GM12873 (cell line): ENCODE data around the gene FILIP1L.

Experiments
- TF ChIP-seq, protein P1 (sequence below): IDR thresholded peaks from 2 replicates; pipeline ENCODE4 v1.5.1; 2012; ENCODE audit warnings: low read depth, mild to moderate bottlenecking, moderate library complexity, low read length, control low read depth; ENCODE audit not compliant: insufficient read depth; ENCODE audit errors: missing control alignments

Gene FILIP1L

DNA sequence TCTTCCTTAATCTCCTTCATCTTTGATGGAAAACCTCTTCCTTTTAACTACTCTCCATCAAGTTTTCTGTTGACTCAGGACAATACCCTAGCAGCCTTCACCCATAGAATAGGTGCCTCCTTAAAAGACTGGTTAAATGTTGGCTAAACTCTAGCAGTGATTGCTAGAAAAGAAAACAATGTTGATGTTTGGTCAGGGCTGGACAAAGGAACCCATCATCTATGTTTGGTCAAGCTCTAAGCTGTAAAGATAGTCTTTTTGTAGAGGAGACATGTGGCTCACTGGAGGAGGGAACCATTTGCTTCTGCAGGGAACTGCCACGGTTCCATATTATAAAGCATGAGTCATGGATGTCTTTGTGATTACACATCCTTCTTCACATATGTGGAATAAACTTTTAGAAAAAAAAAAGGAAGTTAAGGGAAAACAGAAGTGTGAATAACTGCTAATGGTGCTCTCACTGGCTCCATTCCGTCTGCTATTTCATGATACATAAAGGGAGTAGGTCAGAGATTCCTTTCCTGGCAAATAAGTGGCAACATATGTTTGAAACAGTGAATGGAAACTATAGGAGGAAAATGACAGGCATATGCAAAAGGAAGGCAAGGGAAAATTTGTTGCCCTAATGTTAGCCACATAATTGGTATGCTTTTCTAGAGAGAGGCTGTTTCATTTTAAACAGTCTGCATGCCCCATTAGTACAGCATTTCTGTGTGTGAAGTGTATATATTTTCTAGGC, 218.4 kb downstream of the FILIP1L start:
- TF ChIP-seq, protein P1, sequence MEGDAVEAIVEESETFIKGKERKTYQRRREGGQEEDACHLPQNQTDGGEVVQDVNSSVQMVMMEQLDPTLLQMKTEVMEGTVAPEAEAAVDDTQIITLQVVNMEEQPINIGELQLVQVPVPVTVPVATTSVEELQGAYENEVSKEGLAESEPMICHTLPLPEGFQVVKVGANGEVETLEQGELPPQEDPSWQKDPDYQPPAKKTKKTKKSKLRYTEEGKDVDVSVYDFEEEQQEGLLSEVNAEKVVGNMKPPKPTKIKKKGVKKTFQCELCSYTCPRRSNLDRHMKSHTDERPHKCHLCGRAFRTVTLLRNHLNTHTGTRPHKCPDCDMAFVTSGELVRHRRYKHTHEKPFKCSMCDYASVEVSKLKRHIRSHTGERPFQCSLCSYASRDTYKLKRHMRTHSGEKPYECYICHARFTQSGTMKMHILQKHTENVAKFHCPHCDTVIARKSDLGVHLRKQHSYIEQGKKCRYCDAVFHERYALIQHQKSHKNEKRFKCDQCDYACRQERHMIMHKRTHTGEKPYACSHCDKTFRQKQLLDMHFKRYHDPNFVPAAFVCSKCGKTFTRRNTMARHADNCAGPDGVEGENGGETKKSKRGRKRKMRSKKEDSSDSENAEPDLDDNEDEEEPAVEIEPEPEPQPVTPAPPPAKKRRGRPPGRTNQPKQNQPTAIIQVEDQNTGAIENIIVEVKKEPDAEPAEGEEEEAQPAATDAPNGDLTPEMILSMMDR: no peak

DNA sequence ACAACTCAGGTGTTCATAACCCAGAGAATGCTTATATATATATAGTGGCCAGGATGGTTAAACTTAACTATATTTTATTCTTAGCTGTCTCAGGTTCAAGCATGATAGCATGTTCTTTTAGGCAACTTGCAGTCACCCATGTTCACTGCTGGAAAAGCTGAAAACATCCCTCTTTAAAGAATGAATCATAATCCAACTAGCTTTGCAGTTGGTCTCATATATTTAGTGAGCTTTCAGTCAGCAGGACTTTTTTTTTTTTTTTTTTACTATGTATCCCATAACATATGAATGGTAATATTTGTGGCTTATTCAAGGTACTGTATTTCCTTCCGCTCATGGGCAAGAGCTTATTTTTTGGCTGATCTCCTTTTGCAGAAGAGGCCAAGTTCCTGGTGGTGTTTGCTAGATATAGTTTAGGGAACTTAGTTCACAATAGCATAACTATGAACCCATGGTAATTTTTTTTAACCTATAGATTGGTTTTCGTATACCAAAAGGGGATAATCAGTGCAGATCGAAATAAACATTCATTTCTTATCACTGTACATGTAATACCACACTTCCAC, 219.1 kb downstream of the FILIP1L start:
- TF ChIP-seq, protein P1: no peak

- TF ChIP-seq, protein P1: peak; percentile 15
These were observed 222.0 kb downstream of the FILIP1L start for GRCh38 chr3:99892332-99892731.

- TF ChIP-seq, protein P1: no peak
These were observed 222.6 kb downstream of the FILIP1L start for GRCh38 chr3:99891610-99892285.

DNA sequence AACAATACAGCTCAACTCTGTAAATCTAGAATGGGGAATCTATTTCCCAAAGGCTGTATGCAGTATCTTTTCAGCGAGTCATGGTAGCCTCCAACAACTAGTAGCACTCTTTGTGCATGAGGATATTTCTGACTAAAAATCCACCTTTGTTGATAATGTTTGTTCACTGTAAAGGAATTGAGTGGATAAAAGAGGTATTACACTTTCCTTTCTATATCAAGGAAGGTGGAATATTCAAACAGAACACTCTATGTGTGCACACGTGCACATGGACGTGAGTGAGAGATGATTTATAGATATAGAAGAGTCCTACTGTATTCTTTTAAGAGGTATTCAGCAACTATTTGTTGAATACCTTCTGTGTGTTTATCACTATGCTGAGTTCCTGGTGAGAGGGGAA, 228.4 kb downstream of the FILIP1L start:
- TF ChIP-seq, protein P1: no peak

DNA sequence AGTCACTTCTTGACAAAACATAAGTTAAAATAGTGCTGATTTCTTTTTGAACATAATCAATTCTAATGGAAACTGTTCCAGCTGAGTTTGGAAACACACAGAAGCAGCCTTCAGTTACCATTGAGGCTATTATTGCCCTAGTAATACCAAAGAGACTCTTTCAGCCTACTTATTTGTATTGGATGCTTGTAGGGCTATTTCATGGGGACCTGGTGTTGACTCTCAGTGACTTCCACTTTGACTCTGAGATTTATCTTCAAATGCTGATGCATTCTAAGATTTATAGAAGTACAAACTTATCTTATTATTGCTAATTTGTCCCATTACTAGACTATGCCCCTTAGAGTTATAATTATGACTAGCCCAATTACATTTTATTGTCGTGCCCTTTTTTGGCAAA, 229.2 kb downstream of the FILIP1L start:
- TF ChIP-seq, protein P1: no peak

DNA sequence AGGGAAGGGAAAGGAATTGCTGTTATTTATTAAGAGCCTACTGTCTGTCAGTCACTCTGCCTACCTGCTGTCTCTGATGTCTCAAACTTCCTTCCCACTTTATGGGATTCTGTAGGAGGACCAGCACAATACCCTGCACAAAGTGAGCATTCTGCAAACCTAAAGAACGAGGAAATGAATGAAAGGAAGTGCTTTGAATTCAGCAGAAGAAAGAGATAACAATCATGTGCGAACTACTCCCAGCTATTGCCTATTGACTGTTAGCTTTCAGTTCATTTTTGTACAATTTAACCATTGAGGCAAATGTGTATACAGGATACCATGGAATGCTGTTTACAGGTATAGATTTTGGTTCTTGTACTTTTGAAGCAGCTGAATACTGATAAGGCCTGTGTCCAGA, 229.8 kb downstream of the FILIP1L start:
- TF ChIP-seq, protein P1: no peak
